GM12878 (cell line): Measurements from ENCODE around the gene PARN. TPM values are rescaled to one million over a fixed set of nuclear protein-coding genes. Genes with fewer than 3 reads are reported as not detected.

Experiments used
- ATAC-seq: fragments of 200-7000 bp; cut with Tn5 transposase; 3 replicates; pipeline ENCODE4 v1.9.1; 2020; ENCODE audit warnings: mild to moderate bottlenecking, moderate library complexity
- BruUV-seq: library from RNA; stranded (reverse); fragments of 400-500 nt; replicated peaks from 2 replicates; lab custom pipeline; 2021; lab: Mats Ljungman, UMichigan
- CTCF ChIA-PET: fragments of 300-600 bp; sonication (Branson Sonifier 250); formaldehyde crosslinking; extraction: SDS; loops from one replicate; lab custom pipeline; 2021; ENCODE audit warnings: inconsistent platforms; lab: Yijun Ruan, JAX
- POLR2A ChIA-PET: fragments of 350-600 bp; formaldehyde crosslinking; extraction: SDS; loops from one replicate; lab custom pipeline; 2021; ENCODE audit warnings: inconsistent platforms; lab: Charles Lee
- RAD21 ChIA-PET: fragments of 300-600 bp; sonication (Branson Sonifier 250); formaldehyde crosslinking; loops from one replicate; lab custom pipeline; 2023; ENCODE audit warnings: antibody characterized with exemption; ENCODE audit not compliant: unreplicated experiment; lab: Charles Lee
- SMC1A ChIA-PET: fragments of 300-600 bp; sonication (Branson Sonifier 250); formaldehyde crosslinking; loops from one replicate; lab custom pipeline; 2023; ENCODE audit not compliant: unreplicated experiment, uncharacterized antibody; lab: Charles Lee
- DNase-seq: peaks from one replicate; pipeline ENCODE4 v3.0.0-alpha.2; 2011; ENCODE audit warnings: low read depth, low spot score
- FAIRE-seq: peaks from 3 replicates; lab custom pipeline; 2011; peaks lifted over from hg19 to GRCh38; lab: Jason Lieb, UNC
- H2AFZ ChIP-seq: 2 replicates; pipeline ENCODE4 v1.6.0; 2011; ENCODE audit warnings: low read depth, low read length, control low read depth; ENCODE audit not compliant: control insufficient read depth
- H3K27ac ChIP-seq: 2 replicates; pipeline ENCODE4 v1.5.1; 2011; ENCODE audit warnings: control low read depth; ENCODE audit not compliant: control insufficient read depth, insufficient read depth
- H3K27me3 ChIP-seq, 2 experiments: replicated peaks in 1 of 2; 2 replicates each; pipeline versions ENCODE4 v1.6.0 to v1.6.1; 2011; ENCODE audit warnings: low read length in 1 of 2; ENCODE audit not compliant: control insufficient read depth in 2 of 2, insufficient read depth in 2 of 2
- H3K36me3 ChIP-seq, 2 experiments: 2 replicates each; pipeline ENCODE4 v1.5.1; 2011; ENCODE audit warnings: low read length in 1 of 2; ENCODE audit not compliant: control insufficient read depth in 2 of 2, insufficient read depth in 2 of 2
- H3K4me1 ChIP-seq: 2 replicates; pipeline ENCODE4 v1.6.1; 2011; ENCODE audit warnings: mild to moderate bottlenecking, low read length, moderate library complexity, mixed read lengths; ENCODE audit not compliant: control insufficient read depth, insufficient read depth
- H3K4me2 ChIP-seq: 2 replicates; pipeline ENCODE4 v1.6.0; 2011; ENCODE audit warnings: control low read depth; ENCODE audit not compliant: control insufficient read depth, insufficient read depth
- H3K4me3 ChIP-seq: fragments of 200-600 bp; sonication (generic); 2 replicates; pipeline ENCODE4 v1.5.1; 2016
- H3K79me2 ChIP-seq: 2 replicates; pipeline ENCODE4 v1.6.0; 2011; ENCODE audit warnings: low read length; ENCODE audit not compliant: control insufficient read depth, insufficient read depth
- H3K9ac ChIP-seq: 2 replicates; pipeline ENCODE4 v1.8.0; 2011; ENCODE audit warnings: low read length, control low read depth, mixed read lengths; ENCODE audit not compliant: control insufficient read depth, insufficient read depth
- H3K9me3 ChIP-seq: replicated peaks from 3 replicates; pipeline ENCODE4 v1.5.1; 2011; ENCODE audit warnings: mild to moderate bottlenecking, low read length; ENCODE audit not compliant: control insufficient read depth, insufficient read depth
- H4K20me1 ChIP-seq: 2 replicates; pipeline ENCODE4 v1.6.0; 2011; ENCODE audit not compliant: control insufficient read depth, insufficient read depth
- BACH1 ChIP-seq: fragments of 450-650 bp; IDR thresholded peaks from 2 replicates; pipeline ENCODE4 v1.6.1; 2017; ENCODE audit warnings: mild to moderate bottlenecking, borderline replicate concordance
- BHLHE40 ChIP-seq, 2 experiments: fragments of 450-650 bp in 1 of 2; IDR thresholded peaks; 2 replicates each; pipeline ENCODE4 v1.6.1; 2011 to 2017; ENCODE audit warnings: low read depth in 2 of 2, borderline replicate concordance in 1 of 2, improper control_type of control experiment in 1 of 2, low read length in 1 of 2, mild to moderate bottlenecking in 1 of 2
- CHD4 ChIP-seq: fragments of 200-600 bp; sonication (generic); IDR thresholded peaks from 2 replicates; pipeline ENCODE4 v1.6.1; 2016; ENCODE audit warnings: mild to moderate bottlenecking
- CUX1 ChIP-seq: IDR thresholded peaks from 2 replicates; pipeline ENCODE4 v1.6.1; 2012; ENCODE audit warnings: improper control_type of control experiment, low read depth, low read length; ENCODE audit not compliant: insufficient replicate concordance
- ESRRA ChIP-seq: IDR thresholded peaks from 2 replicates; pipeline ENCODE4 v1.6.1; 2012; ENCODE audit warnings: mild to moderate bottlenecking, low read length, improper control_type of control experiment
- FOXM1 ChIP-seq: IDR thresholded peaks from 2 replicates; pipeline ENCODE4 v1.6.1; 2012; ENCODE audit warnings: low read depth, mild to moderate bottlenecking, inconsistent platforms, low read length, moderate library complexity
- JUND ChIP-seq: IDR thresholded peaks from 2 replicates; pipeline ENCODE4 v1.6.1; 2012; ENCODE audit warnings: low read depth, mild to moderate bottlenecking, low read length, improper control_type of control experiment, moderate library complexity
- MAX ChIP-seq: IDR thresholded peaks from 2 replicates; pipeline ENCODE4 v1.6.1; 2012; ENCODE audit warnings: low read depth, low read length, improper control_type of control experiment
- MEF2A ChIP-seq: IDR thresholded peaks from 2 replicates; pipeline ENCODE4 v1.6.1; 2011; ENCODE audit warnings: low read depth, mild to moderate bottlenecking, low read length, moderate library complexity; ENCODE audit not compliant: insufficient read depth
- NRF1 ChIP-seq: conservative IDR thresholded peaks from 2 replicates; pipeline ENCODE4 v1.6.1; 2011; ENCODE audit warnings: mild to moderate bottlenecking, low read depth, low read length, improper control_type of control experiment
- POLR2AphosphoS2 ChIP-seq: IDR thresholded peaks from 2 replicates; pipeline ENCODE4 v1.6.1; 2011; ENCODE audit warnings: low read depth, mild to moderate bottlenecking, low read length, improper control_type of control experiment, moderate library complexity
- RB1 ChIP-seq: fragments of 450-650 bp; formaldehyde crosslinking; IDR thresholded peaks from 2 replicates; pipeline ENCODE4 v1.6.1; 2017; ENCODE audit warnings: mild to moderate bottlenecking, borderline replicate concordance
- SMC3 ChIP-seq: IDR thresholded peaks from 2 replicates; pipeline ENCODE4 v1.6.1; 2011; ENCODE audit warnings: low read length, improper control_type of control experiment, borderline replicate concordance
- SPI1 ChIP-seq: IDR thresholded peaks from 2 replicates; pipeline ENCODE4 v1.6.1; 2011; ENCODE audit warnings: low read depth, mild to moderate bottlenecking, low read length, moderate library complexity, borderline replicate concordance; ENCODE audit not compliant: insufficient read depth
- TAF1 ChIP-seq: IDR thresholded peaks from 2 replicates; pipeline ENCODE4 v1.6.1; 2011; ENCODE audit warnings: mild to moderate bottlenecking, low read depth, low read length, borderline replicate concordance
- ZBED1 ChIP-seq: IDR thresholded peaks from 2 replicates; pipeline ENCODE4 v1.6.1; 2016; ENCODE audit warnings: borderline replicate concordance
- WGBS: methylation state at CpG from one replicate; pipeline ENCODE4 v1.1.6; 2016; ENCODE audit warnings: low lambda C conversion rate; ENCODE audit not compliant: insufficient replicate concordance, insufficient coverage; ENCODE audit errors: missing lambda C conversion rate; 5-methylcytosine and 5-hydroxymethylcytosine counted together
- in situ Hi-C: fragments of 300-500 bp; cut with MboI; formaldehyde crosslinking; loops from 9 replicates; pipeline ENCODE4 v1.14.3; 2018; ENCODE audit warnings: mixed read lengths
- intact Hi-C: fragments of 100-400 bp; cut with micrococcal nuclease; formaldehyde crosslinking; loops from one replicate; pipeline ENCODE4 v1.14.2; 2022; ENCODE audit not compliant: unreplicated experiment
- polyA plus RNA-seq, 11 experiments: library from polyadenylated mRNA; depleted of rRNA in 4 of 11; unstranded in 6 of 11; stranded (reverse) in 5 of 11; fragments of >200 nt; fragmentation: Nextera tagmentation in 4 of 11; fragmentation: Illumina TruSeq in 1 of 11; extraction: Ambion mirVana in 4 of 11; extraction: Trizol in 1 of 11; gene quantifications; 1 replicate in 1 of 11; 2 replicates in 10 of 11; pipeline versions ENCODE4 v1.2.1 to v1.2.3, GENCODE V29; 2011 to 2016; ENCODE audit warnings: inconsistent platforms in 2 of 11, missing spikeins in 2 of 11, low read depth in 1 of 11
- total RNA-seq, 4 experiments: library from RNA; depleted of rRNA in 3 of 4; stranded (reverse); fragments of >200 nt in 3 of 4; fragmentation: Illumina TruSeq in 1 of 4; extraction: Trizol in 1 of 4; gene quantifications; 2 replicates each; pipeline versions ENCODE4 v1.2.1 to v1.2.3, GENCODE V29; 2013 to 2021

Gene PARN
- total and polyA plus RNA-seq, 10 of the 15 experiments (the other 5 are each of a cell fraction or from before 2014, with no cell fraction given): 15.6 to 77.3 (median 47.7) TPM

GRCh38 chr16:14668556-14669223, 38.6 kb upstream of the PARN start:
- intact Hi-C loops: no loop called here
- ChIA-PET CTCF (no interaction called here), RAD21 (no interaction called here), POLR2A (interaction anchor here (0.8 kb wide), 1 partner anchor 11 kb away, joined by 5 read pairs; no protein-coding TSS in a partner anchor), SMC1A (no interaction called here)
- no peaks in the 10 kb centered on the region for H3K9me3 ChIP-seq
- H3K4me3 ChIP-seq: no peak overlapping the region
- in situ Hi-C loops: no loop called here
- BruUV-seq: no TSS peak
- H3K27me3 ChIP-seq: no peaks in the 10 kb centered on the region
- H3K4me2 ChIP-seq: no peak overlapping the region
- H3K9ac ChIP-seq: no peak overlapping the region
- no peaks in the 10 kb centered on the region for H4K20me1 ChIP-seq
- H3K27ac ChIP-seq: no peak overlapping the region
- H3K79me2 ChIP-seq: no peaks in the 10 kb centered on the region
- ATAC-seq (no peak), DNase-seq (no peak), FAIRE-seq (no peak)
- 95% methylated on average over 7 of the region's 7 CpGs for WGBS
- H2AFZ ChIP-seq: no peak overlapping the region
- peaks cover 9% of the 10 kb centered on the region for H3K4me1 ChIP-seq
- peaks cover 12 to 20% of the 10 kb centered on the region in 2 experiments for H3K36me3 ChIP-seq
- TF ChIP-seq ESRRA (no peak), ZBED1 (no peak), FOXM1 (no peak), JUND (no peak), BACH1 (no peak), CUX1 (no peak), CHD4 (no peak), BHLHE40 (IDR thresholded peaks at IDR 0.05; ENCODE audit: borderline replicate concordance in 1 of 2, low read depth in 2 of 2, low read length in 1 of 2) (no peak), MEF2A (no peak), SMC3 (no peak), TAF1 (no peak), MAX (no peak), NRF1 (no peak), SPI1 (no peak), RB1 (no peak), POLR2AphosphoS2 (no peak)
